NCI-H2171 (cell line): Measurements from ENCODE around the gene PTRH2.
"Not testable (repeated sequence)": the region's sequence is repeated elsewhere in the genome, so short reads cannot be mapped to it uniquely, and the experiment has no call there.

Experiments used
- DNase-seq: peaks from one replicate; lab custom pipeline; 2025; lab: John Stamatoyannopoulos, UW

Gene PTRH2

GRCh38 chr17:59669411-59669810 lies 37.8 kb downstream of the PTRH2 start:
- no peak for DNase-seq

DNA sequence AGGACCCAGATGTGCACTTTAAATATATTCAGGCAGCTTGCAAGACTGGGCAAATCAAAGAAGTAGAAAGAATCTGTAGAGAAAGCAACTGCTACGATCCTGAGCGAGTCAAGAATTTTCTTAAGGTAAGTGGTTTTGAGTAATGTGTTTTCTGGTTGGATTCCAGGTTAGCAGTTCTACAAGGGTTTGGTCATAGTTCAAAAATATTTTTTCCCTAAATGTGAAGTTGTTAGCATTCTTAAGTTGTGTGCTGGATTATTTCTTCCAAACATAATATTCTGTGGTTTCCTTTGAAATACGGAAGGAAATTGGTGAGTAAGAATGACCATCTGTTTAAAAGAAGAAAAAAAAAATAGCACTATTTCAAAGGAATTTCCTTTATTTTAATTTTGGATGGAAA lies 38.4 kb downstream of the PTRH2 start:
- no peak for DNase-seq

- DNase-seq: no peak
Observed at GRCh38 chr17:59666235-59666634, 41.0 kb downstream of the PTRH2 start.

GRCh38 chr17:59656624-59657023 lies 50.6 kb downstream of the PTRH2 start:
- DNase-seq: not testable (repeated sequence)

DNA sequence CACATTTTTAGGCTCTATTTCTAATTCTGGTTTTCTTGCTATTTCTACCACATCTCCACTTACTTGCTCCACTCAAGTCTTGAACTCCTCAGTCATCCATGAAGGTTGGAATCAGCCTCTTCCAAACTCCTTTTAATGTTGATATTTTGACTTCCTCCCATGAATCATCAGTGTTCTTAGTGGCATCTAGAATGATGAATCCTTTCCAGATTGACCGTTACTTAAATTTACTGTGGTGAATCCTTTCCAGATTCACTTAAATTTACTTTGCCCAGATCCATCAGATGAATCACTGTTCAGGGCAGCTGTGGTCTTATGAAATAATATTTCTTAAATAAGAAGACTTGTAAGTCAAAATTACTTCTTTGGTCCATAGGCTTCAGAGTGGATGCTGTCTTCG lies 55.1 kb downstream of the PTRH2 start:
- no peak for DNase-seq

- DNase-seq: no peak
Observed at GRCh38 chr17:59651346-59651745, 55.9 kb downstream of the PTRH2 start.

DNA sequence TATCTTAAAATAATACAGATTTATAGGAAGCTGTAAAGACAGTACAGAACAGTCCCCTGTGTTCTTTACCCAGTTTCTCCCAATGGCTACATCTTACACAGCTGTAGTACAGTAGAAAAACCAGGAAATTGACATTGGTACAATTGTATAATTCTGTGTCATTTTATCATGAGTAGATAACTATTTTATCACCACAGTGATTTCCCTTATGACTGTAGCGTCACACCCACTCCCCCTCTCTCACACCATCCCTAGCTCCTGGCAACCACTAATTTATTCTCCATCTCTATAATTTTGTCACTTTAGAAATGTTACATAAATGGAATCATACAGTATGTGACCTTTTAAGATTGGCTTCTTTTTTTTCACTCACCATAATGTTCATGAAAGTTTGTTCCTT lies 56.6 kb downstream of the PTRH2 start:
- no peak for DNase-seq

- no peak for DNase-seq
Observed at GRCh38 chr17:59649886-59650285, 57.3 kb downstream of the PTRH2 start.
